GM21390 (cell line): Measurements from ENCODE around the gene ZFP57.

ENCODE experiments used
- ATAC-seq: cut with Tn5 transposase; IDR thresholded peaks from one replicate; pipeline ENCODE4 v1.9.1; 2021; ENCODE audit not compliant: unreplicated experiment

The ZFP57 gene

DNA sequence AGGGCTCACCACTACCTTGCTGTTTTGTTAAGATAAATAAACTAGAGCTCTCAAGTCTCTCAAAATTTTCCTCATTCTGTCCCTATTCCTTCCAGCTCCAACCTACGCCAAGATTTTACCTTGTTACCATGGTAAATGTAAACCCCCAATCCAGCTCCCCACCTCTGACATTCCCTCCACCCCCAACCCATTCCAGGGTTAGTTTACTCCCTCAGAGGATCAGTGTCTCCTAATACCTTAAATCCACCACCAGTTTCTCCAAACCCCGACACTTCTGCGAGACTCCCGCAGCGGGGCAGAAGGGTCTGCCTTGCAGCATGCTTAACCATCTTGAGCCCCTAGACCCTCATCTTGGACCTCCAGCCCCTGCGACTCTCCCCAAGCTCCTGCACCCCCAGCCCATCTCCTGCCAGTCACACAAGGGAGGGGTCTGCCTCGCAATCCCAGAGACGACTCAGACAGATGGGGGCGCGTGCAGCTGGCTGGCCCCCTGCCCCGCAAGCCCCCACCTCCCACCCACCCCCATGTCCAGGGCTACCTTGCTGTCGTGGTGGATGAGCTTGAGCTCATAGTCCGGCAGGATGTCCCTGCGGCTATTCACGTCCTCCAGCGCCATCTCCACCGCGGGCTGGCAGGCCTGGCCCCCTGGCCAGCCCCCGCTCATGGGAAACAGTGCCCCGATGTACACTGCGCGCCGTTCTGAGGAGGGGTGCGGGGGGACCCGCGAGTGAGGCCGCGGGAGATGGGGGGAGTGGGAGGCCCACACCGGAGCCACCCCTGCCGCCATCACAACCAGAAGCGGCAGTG lies 53.8 kb downstream of the ZFP57 start:
- ATAC-seq = no peak

- ATAC-seq = no peak
These were observed 55.5 kb downstream of the ZFP57 start for GRCh38 chr6:29625337-29625930.

- no peak for ATAC-seq
These were observed 56.4 kb downstream of the ZFP57 start for GRCh38 chr6:29624520-29624961.
